ENCODE results near the gene ARL15.

ARL15 gene

GRCh38 chr5:54326662-54327270 lies 16.4 kb upstream of the ARL15 start:
- Histone ChIP-seq H3K36me3 (ENCODE audit: insufficient read depth, low read depth, low read length) (no peaks in the 10 kb centered on the region), H3K27ac (ENCODE audit: low read length) (no peak overlapping the region), H3K9ac (ENCODE audit: low read depth, low read length) (no peak overlapping the region), H3K27me3 (ENCODE audit: insufficient read depth, low read length) (no peaks in the 10 kb centered on the region), H3K4me1 (ENCODE audit: insufficient read depth, low read length) (peaks cover 13% of the 10 kb centered on the region; the same call in 1 of the 2 replicates), H3K4me3 (ENCODE audit: low read length) (no peak overlapping the region), H3K9me3 (ENCODE audit: insufficient read depth, low read depth, low read length) (no peaks in the 10 kb centered on the region)

- no peak overlapping the region for H3K9ac ChIP-seq (ENCODE audit: low read depth, low read length)
- H3K27me3 ChIP-seq (ENCODE audit: insufficient read depth, low read length): no peaks in the 10 kb centered on the region
- H3K4me1 ChIP-seq (ENCODE audit: insufficient read depth, low read length): peaks cover 13% of the 10 kb centered on the region; the same call in 1 of the 2 replicates
- H3K9me3 ChIP-seq (ENCODE audit: insufficient read depth, low read depth, low read length): no peaks in the 10 kb centered on the region
- H3K4me3 ChIP-seq (ENCODE audit: low read length): no peak overlapping the region
- no peaks in the 10 kb centered on the region for H3K36me3 ChIP-seq (ENCODE audit: insufficient read depth, low read depth, low read length)
- no peak overlapping the region for H3K27ac ChIP-seq (ENCODE audit: low read length)
These were observed 15.4 kb upstream of the ARL15 start for GRCh38 chr5:54325610-54326311.

GRCh38 chr5:54325272-54325609 lies 14.9 kb upstream of the ARL15 start:
- no peak overlapping the region for H3K4me3 ChIP-seq (ENCODE audit: low read length)
- no peak overlapping the region for H3K9ac ChIP-seq (ENCODE audit: low read depth, low read length)
- no peaks in the 10 kb centered on the region for H3K36me3 ChIP-seq (ENCODE audit: insufficient read depth, low read depth, low read length)
- no peak overlapping the region for H3K27ac ChIP-seq (ENCODE audit: low read length)
- no peaks in the 10 kb centered on the region for H3K27me3 ChIP-seq (ENCODE audit: insufficient read depth, low read length)
- no peaks in the 10 kb centered on the region for H3K9me3 ChIP-seq (ENCODE audit: insufficient read depth, low read depth, low read length)
- peaks cover 13% of the 10 kb centered on the region; the same call in 1 of the 2 replicates for H3K4me1 ChIP-seq (ENCODE audit: insufficient read depth, low read length)

- Histone ChIP-seq H3K4me3 (ENCODE audit: low read length) (no peak overlapping the region), H3K9me3 (ENCODE audit: insufficient read depth, low read depth, low read length) (no peaks in the 10 kb centered on the region), H3K4me1 (ENCODE audit: insufficient read depth, low read length) (peaks cover 13% of the 10 kb centered on the region; the same call in 1 of the 2 replicates), H3K27ac (ENCODE audit: low read length) (no peak overlapping the region), H3K9ac (ENCODE audit: low read depth, low read length) (no peak overlapping the region), H3K36me3 (ENCODE audit: insufficient read depth, low read depth, low read length) (no peaks in the 10 kb centered on the region), H3K27me3 (ENCODE audit: insufficient read depth, low read length) (no peaks in the 10 kb centered on the region)
These were observed 14.4 kb upstream of the ARL15 start for GRCh38 chr5:54324651-54325271.

- Histone ChIP-seq H3K9me3 (ENCODE audit: insufficient read depth, low read depth, low read length) (no peaks in the 10 kb centered on the region), H3K36me3 (ENCODE audit: insufficient read depth, low read depth, low read length) (no peaks in the 10 kb centered on the region), H3K4me3 (ENCODE audit: low read length) (no peak overlapping the region), H3K27ac (ENCODE audit: low read length) (no peak overlapping the region), H3K4me1 (ENCODE audit: insufficient read depth, low read length) (peaks cover 13% of the 10 kb centered on the region; the same call in 1 of the 2 replicates), H3K9ac (ENCODE audit: low read depth, low read length) (no peak overlapping the region), H3K27me3 (ENCODE audit: insufficient read depth, low read length) (no peaks in the 10 kb centered on the region)
These were observed 13.1 kb upstream of the ARL15 start for GRCh38 chr5:54323495-54323894.

GRCh38 chr5:54320256-54320655 lies 9.9 kb upstream of the ARL15 start:
- Histone ChIP-seq H3K9ac (ENCODE audit: low read depth, low read length) (no peak overlapping the region), H3K27me3 (ENCODE audit: insufficient read depth, low read length) (no peaks in the 10 kb centered on the region), H3K4me3 (ENCODE audit: low read length) (no peak overlapping the region), H3K36me3 (ENCODE audit: insufficient read depth, low read depth, low read length) (no peaks in the 10 kb centered on the region), H3K9me3 (ENCODE audit: insufficient read depth, low read depth, low read length) (no peaks in the 10 kb centered on the region), H3K4me1 (ENCODE audit: insufficient read depth, low read length) (peaks cover 13% of the 10 kb centered on the region; the same call in 1 of the 2 replicates), H3K27ac (ENCODE audit: low read length) (no peak overlapping the region)

GRCh38 chr5:54317511-54318260 lies 7.3 kb upstream of the ARL15 start:
- Histone ChIP-seq H3K9me3 (ENCODE audit: insufficient read depth, low read depth, low read length) (no peaks in the 10 kb centered on the region), H3K36me3 (ENCODE audit: insufficient read depth, low read depth, low read length) (no peaks in the 10 kb centered on the region), H3K27me3 (ENCODE audit: insufficient read depth, low read length) (peaks cover 6% of the 10 kb centered on the region), H3K4me1 (ENCODE audit: insufficient read depth, low read length) (no peaks in the 10 kb centered on the region), H3K4me3 (ENCODE audit: low read length) (no peak overlapping the region), H3K27ac (ENCODE audit: low read length) (no peak overlapping the region), H3K9ac (ENCODE audit: low read depth, low read length) (no peak overlapping the region)

GRCh38 chr5:54315736-54316528 lies 5.6 kb upstream of the ARL15 start:
- no peak overlapping the region for H3K9ac ChIP-seq (ENCODE audit: low read depth, low read length)
- no peaks in the 10 kb centered on the region for H3K36me3 ChIP-seq (ENCODE audit: insufficient read depth, low read depth, low read length)
- H3K27ac ChIP-seq (ENCODE audit: low read length): no peak overlapping the region

GRCh38 chr5:54313311-54314270 lies 3.2 kb upstream of the ARL15 start:
- Histone ChIP-seq H3K9ac (ENCODE audit: low read depth, low read length) (no peak overlapping the region), H3K4me3 (ENCODE audit: low read length) (no peak overlapping the region), H3K36me3 (ENCODE audit: insufficient read depth, low read depth, low read length) (no peaks in the 10 kb centered on the region), H3K9me3 (ENCODE audit: insufficient read depth, low read depth, low read length) (no peaks in the 10 kb centered on the region), H3K27ac (ENCODE audit: low read length) (no peak overlapping the region), H3K4me1 (ENCODE audit: insufficient read depth, low read length) (peaks cover 4% of the 10 kb centered on the region; the same call in 1 of the 2 replicates), H3K27me3 (ENCODE audit: insufficient read depth, low read length) (peaks cover 32% of the 10 kb centered on the region)

More at GRCh38 chr5:54315736-54316528, 5.6 kb upstream of the ARL15 start:
- Histone ChIP-seq H3K9me3 (ENCODE audit: insufficient read depth, low read depth, low read length) (no peaks in the 10 kb centered on the region), H3K27me3 (ENCODE audit: insufficient read depth, low read length) (peaks cover 24% of the 10 kb centered on the region), H3K4me3 (ENCODE audit: low read length) (no peak overlapping the region), H3K4me1 (ENCODE audit: insufficient read depth, low read length) (no peaks in the 10 kb centered on the region)

- Histone ChIP-seq H3K27me3 (ENCODE audit: insufficient read depth, low read length) (peaks cover 32% of the 10 kb centered on the region), H3K27ac (ENCODE audit: low read length) (no peak overlapping the region), H3K9ac (ENCODE audit: low read depth, low read length) (no peak overlapping the region), H3K36me3 (ENCODE audit: insufficient read depth, low read depth, low read length) (no peaks in the 10 kb centered on the region), H3K4me3 (ENCODE audit: low read length) (peak overlapping the region; percentile 82; the same call in 1 of the 2 replicates), H3K9me3 (ENCODE audit: insufficient read depth, low read depth, low read length) (no peaks in the 10 kb centered on the region), H3K4me1 (ENCODE audit: insufficient read depth, low read length) (peaks cover 4% of the 10 kb centered on the region; the same call in 1 of the 2 replicates)
These were observed 2.1 kb upstream of the ARL15 start for GRCh38 chr5:54312499-54312898.

Measured in iPS-20b (cell line).